Stimulated activated CD4-positive, alpha-beta T cell treated with anti-CD3 and anti-CD28 coated beads, TNF-alpha, amount 100 ng/mL, for 1 hour (primary cell): ENCODE data around the gene HPN.
"Not testable (repeated sequence)": the region's sequence is repeated elsewhere in the genome, so short reads cannot be mapped to it uniquely, and the experiment has no call there.

Source experiments
- DNase-seq, 3 donors: peaks; one replicate each; pipeline ENCODE4 v3.0.0-alpha.2; 2020; ENCODE audit warnings: low read depth in 3 of 3, low spot score in 1 of 3

Gene HPN

GRCh38 chr19:35101949-35102348 is 60.4 kb downstream of the HPN start:
- DNase-seq, result not testable (repeated sequence)

- DNase-seq, result not testable (repeated sequence)
These were observed 62.1 kb downstream of the HPN start for GRCh38 chr19:35103614-35104013.

- no peak for DNase-seq
These were observed 62.8 kb downstream of the HPN start for GRCh38 chr19:35104361-35104760.

GRCh38 chr19:35105047-35105410 is 63.5 kb downstream of the HPN start:
- DNase-seq, result no peak

- DNase-seq, result no peak
These were observed 64.1 kb downstream of the HPN start for GRCh38 chr19:35105411-35106290.

- no peak for DNase-seq
These were observed 64.7 kb downstream of the HPN start for GRCh38 chr19:35106291-35106583.

- DNase-seq, result no peak
These were observed 65.5 kb downstream of the HPN start for GRCh38 chr19:35106898-35107541.

GRCh38 chr19:35107545-35107944 is 66.0 kb downstream of the HPN start:
- DNase-seq, result no peak

GRCh38 chr19:35108730-35109129 is 67.2 kb downstream of the HPN start:
- DNase-seq, result no peak

- DNase-seq, result no peak
These were observed 68.0 kb downstream of the HPN start for GRCh38 chr19:35109395-35110112.

GRCh38 chr19:35110974-35111373 is 69.5 kb downstream of the HPN start:
- DNase-seq, result no peak

- no peak for DNase-seq
These were observed 71.6 kb downstream of the HPN start for GRCh38 chr19:35112995-35113688.

- DNase-seq, result peak; percentile 16 to 67 (median 46)
These were observed 73.0 kb downstream of the HPN start for GRCh38 chr19:35114353-35115176.

- no peak for DNase-seq
These were observed 73.8 kb downstream of the HPN start, which contains the start of gene FXYD3 for GRCh38 chr19:35115177-35115951. FXYD3 (plus strand) TSS chr19:35115823; CDS start chr19:35119377, 3,554 bp downstream.
